Stromal cell of bone marrow (primary cell): ENCODE data around the gene RTP5.

Source experiments
- DNase-seq: peaks from one replicate; pipeline ENCODE4 v3.0.0-alpha.2; 2012; ENCODE audit warnings: low read depth

The RTP5 gene

GRCh38 chr2:241887806-241888522, 18.4 kb downstream of the RTP5 start:
- no peak for DNase-seq

- no peak for DNase-seq
Measured at GRCh38 chr2:241888641-241889040, 19.1 kb downstream of the RTP5 start.

- DNase-seq, result no peak
Measured at GRCh38 chr2:241890524-241891235, 21.2 kb downstream of the RTP5 start.

- no peak for DNase-seq
Measured at GRCh38 chr2:241891315-241891987, 21.9 kb downstream of the RTP5 start.

GRCh38 chr2:241891988-241892298, 22.4 kb downstream of the RTP5 start:
- DNase-seq, result no peak

GRCh38 chr2:241892299-241893137, 23.0 kb downstream of the RTP5 start:
- no peak for DNase-seq

- no peak for DNase-seq
Measured at GRCh38 chr2:241893265-241893664, 23.7 kb downstream of the RTP5 start.

- DNase-seq, result no peak
Measured at GRCh38 chr2:241894056-241894641, 24.6 kb downstream of the RTP5 start.

GRCh38 chr2:241894681-241895426, 25.3 kb downstream of the RTP5 start:
- no peak for DNase-seq

- no peak for DNase-seq
Measured at GRCh38 chr2:241895427-241895711, 25.8 kb downstream of the RTP5 start.

GRCh38 chr2:241895712-241896641, 26.4 kb downstream of the RTP5 start:
- no peak for DNase-seq

GRCh38 chr2:241896746-241897201, 27.2 kb downstream of the RTP5 start:
- DNase-seq, result no peak

- no peak for DNase-seq
Measured at GRCh38 chr2:241897231-241897916, 27.8 kb downstream of the RTP5 start.

GRCh38 chr2:241898463-241899270, 29.1 kb downstream of the RTP5 start:
- DNase-seq, result no peak

- DNase-seq, result no peak
Measured at GRCh38 chr2:241900251-241901017, 30.9 kb downstream of the RTP5 start.

GRCh38 chr2:241901018-241901380, 31.5 kb downstream of the RTP5 start:
- no peak for DNase-seq

- DNase-seq, result no peak
Measured at GRCh38 chr2:241901500-241902351, 32.2 kb downstream of the RTP5 start.
